Duodenal mucosa (tissue), 2 donors: ENCODE measurements around the gene SLC23A1.
A peak's percentile ranks its signal among the peaks of the same experiment; 100 is the strongest.

Source experiments
- H3K27ac ChIP-seq: one replicate; pipeline ENCODE4 v1.7.0; 2013; ENCODE audit warnings: low read depth, low read length
- H3K27me3 ChIP-seq, 2 donors: one replicate each; pipeline ENCODE4 v1.7.0; 2013; ENCODE audit warnings: low read length in 2 of 2, control low read depth in 1 of 2; ENCODE audit not compliant: insufficient read depth in 2 of 2, control insufficient read depth in 1 of 2
- H3K36me3 ChIP-seq, 2 donors: one replicate each; pipeline ENCODE4 v1.7.0; 2013; ENCODE audit warnings: low read length in 2 of 2, control low read depth in 1 of 2; ENCODE audit not compliant: insufficient read depth in 2 of 2, control insufficient read depth in 1 of 2
- H3K4me1 ChIP-seq, 2 donors: one replicate each; pipeline ENCODE4 v1.7.0; 2013; ENCODE audit warnings: low read length in 2 of 2, control low read depth in 1 of 2; ENCODE audit not compliant: insufficient read depth in 2 of 2, control insufficient read depth in 1 of 2
- H3K4me3 ChIP-seq, 2 donors: one replicate each; pipeline ENCODE4 v1.7.0; 2013; ENCODE audit warnings: low read length in 2 of 2, low read depth in 1 of 2
- H3K9ac ChIP-seq, 2 donors: one replicate each; pipeline ENCODE4 v1.7.0; 2013; ENCODE audit warnings: low read length in 2 of 2, low read depth in 1 of 2
- H3K9me3 ChIP-seq, 2 donors: one replicate each; pipeline ENCODE4 v1.7.0; 2013; ENCODE audit warnings: low read length in 2 of 2, control low read depth in 1 of 2; ENCODE audit not compliant: control insufficient read depth in 1 of 2

Gene SLC23A1

DNA sequence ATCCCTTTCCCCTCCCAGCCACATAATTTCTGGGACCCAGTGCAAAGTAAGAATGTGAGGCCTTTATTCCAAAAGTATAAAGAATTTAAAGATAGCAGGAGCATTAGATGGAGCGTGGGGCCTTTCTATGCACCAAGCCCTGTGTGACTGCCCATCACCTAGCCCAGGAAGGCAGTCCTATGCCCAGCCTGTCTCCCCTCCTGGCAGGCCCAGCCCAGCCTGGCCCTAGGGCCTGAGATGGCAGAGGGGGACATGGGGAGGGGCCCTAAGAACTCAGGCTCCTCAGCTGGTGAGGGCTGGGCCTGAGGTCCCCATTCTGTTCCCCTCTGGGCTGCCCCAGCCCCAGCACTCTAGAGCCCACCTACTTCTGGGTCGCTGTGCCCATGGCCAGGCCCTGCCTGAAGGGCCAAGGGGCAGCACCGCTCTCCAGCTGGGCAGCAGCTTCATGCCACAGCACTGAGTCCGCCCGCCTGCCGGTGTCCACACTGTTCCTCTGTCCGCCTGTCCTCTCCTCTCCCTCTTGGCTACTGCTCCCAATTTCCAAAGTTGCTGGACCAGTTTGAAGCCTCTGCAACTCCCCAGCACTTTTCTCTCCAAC lies 995 bp upstream of the SLC23A1 start:
- Histone ChIP-seq H3K27me3 (no peaks in the 10 kb centered on the region), H3K36me3 (no peaks in the 10 kb centered on the region), H3K27ac (no peak overlapping the region), H3K9ac (peak overlapping the region; percentile 48 to 54), H3K4me1 (peaks cover 57 to 60% of the 10 kb centered on the region in 2 donors), H3K9me3 (no peaks in the 10 kb centered on the region), H3K4me3 (peak overlapping the region; percentile 67 to 70)

DNA sequence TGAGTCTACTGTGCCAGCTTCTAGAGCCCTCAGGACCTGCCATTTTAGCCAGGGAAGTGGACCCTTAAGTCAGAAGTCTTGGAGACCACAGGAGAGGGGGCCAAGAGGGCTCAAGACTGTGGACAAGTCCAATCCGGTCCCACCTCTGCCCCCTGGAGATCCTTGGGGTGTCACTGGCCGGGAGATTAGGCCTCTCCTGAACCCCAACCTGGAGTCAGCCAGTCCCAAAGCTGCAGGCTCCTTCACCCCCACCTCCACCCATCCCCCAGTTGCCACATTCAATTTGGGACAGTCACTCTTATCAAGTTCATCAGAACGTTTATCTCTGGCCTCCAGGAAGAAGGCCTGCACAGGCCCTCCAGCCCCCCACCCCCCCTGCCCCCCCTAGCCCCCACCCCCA lies 290 bp downstream of the SLC23A1 start:
- Histone ChIP-seq H3K9ac (peak overlapping the region in 1 of 2 donors; percentile 10), H3K9me3 (no peaks in the 10 kb centered on the region), H3K27ac (no peak overlapping the region), H3K4me1 (peaks cover 57 to 62% of the 10 kb centered on the region in 2 donors), H3K4me3 (peak overlapping the region in 1 of 2 donors; percentile 36), H3K27me3 (no peaks in the 10 kb centered on the region), H3K36me3 (peaks cover 0 to 3% of the 10 kb centered on the region in 2 donors)

DNA sequence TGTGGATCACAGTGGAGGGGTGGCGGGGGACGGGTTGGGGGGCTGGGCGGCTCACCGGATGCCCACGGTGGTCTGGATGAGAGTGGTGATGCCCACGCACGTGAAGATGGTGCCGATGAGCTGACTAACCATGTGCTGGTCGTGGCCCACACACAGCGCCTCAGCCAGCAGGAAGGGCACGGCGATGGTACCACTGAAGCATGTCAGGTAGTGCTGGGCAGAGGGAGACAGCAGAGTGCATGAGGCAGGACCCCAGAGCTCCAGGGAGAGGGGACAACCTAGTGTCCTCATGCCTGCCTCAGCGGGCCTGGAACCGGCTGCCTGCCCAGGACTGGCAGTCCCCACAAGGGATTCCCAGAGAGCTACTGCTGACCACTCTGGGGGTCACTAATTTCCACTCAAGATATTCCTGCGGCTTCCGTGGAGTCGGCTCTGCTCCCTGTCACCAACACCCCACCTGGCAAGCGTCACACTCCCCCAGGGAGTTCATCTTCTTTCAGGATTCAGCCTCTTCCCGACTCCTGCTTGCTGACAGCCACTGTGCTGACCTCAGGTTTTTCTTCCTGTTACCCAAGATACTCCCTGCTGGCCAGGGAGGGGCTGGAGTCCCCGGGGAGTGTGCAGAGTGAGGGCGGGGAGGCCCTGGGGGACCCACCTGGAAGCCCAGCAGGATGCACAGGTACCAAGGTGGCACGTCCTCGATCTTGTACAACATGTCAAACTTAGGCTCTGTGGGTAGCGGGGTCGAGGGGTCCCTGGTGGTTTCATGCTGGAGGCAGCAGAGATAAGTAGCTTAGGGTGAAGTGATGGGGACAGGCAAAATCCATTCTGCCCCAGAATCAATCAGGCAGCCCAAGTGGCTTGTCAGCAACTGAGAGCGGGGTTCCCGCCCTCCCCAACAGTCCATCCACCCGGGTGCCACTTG lies 998 bp downstream of the SLC23A1 start:
- no peak overlapping the region for H3K27ac ChIP-seq
- H3K9ac ChIP-seq, result peak overlapping the region in 1 of 2 donors; percentile 10
- H3K4me1 ChIP-seq, result peaks cover 51 to 57% of the 10 kb centered on the region in 2 donors
- no peaks in the 10 kb centered on the region for H3K27me3 ChIP-seq
- peaks cover 0 to 7% of the 10 kb centered on the region in 2 donors for H3K36me3 ChIP-seq
- peak overlapping the region; percentile 5 to 36 for H3K4me3 ChIP-seq
- H3K9me3 ChIP-seq, result no peaks in the 10 kb centered on the region

DNA sequence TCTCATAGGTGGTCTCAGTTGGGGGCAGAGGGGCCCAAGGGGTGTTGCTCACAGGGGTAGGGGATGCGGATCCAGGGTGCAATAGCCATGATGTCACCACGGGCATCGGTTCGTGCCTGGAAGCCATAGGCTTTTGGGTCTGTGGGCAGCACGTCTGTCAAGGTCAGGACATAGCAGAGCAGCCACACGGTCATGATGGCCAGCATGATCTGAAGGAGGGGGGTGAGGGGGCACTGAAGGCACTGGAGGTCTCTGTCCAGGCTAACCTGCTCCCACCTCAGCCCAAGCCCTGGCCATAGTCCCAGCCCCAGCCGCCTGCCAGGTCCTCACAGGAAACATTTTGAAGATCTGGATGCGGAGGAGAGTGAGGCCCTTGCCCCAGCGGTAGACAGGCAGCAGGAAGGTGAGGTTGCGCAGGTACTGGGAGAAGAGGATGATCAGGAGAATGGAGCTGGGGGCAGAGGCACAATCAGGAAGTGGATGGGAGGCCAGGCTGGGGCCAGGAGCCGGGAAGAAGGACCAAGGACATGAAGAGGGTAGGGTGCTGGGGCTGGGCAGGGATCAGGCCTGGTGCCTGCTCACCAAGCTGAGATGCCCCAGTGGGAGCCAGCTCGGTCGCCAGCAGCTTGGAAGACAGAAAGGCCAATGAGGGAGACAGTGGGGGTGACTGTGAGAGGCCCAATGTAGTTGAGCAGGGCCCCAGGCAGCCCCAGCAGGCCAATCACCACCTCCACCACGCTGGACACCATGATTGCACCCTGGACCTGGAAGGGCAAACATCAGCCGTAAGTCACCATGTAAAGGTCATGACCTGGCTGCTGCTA lies 3.3 kb downstream of the SLC23A1 start:
- no peak overlapping the region for H3K9ac ChIP-seq
- H3K27ac ChIP-seq, result no peak overlapping the region
- H3K4me1 ChIP-seq, result peaks cover 43 to 46% of the 10 kb centered on the region in 2 donors
- H3K9me3 ChIP-seq, result no peaks in the 10 kb centered on the region
- no peaks in the 10 kb centered on the region for H3K27me3 ChIP-seq
- peaks cover 0 to 11% of the 10 kb centered on the region in 2 donors for H3K36me3 ChIP-seq
- peak overlapping the region in 1 of 2 donors; percentile 21 for H3K4me3 ChIP-seq

DNA sequence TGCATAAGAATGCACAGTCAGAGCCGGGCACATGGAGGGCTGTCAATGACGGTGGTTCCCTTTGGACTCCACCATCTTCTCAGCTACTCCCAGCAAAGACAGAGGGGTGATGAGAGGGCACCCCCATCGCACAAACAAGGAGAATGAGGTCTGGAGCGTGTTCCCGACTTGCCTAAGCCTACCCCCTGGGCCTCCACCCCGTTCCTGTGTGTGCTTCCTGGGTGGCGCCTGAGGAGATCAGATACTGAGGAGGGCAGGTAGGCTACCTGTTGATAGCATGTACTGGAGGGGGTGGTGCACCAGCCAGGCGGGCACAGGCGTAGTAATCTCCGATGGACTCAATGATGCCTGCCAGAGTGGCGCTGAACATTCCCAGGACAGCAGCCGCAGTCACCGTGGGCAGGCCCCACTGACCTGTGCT lies 4.1 kb downstream of the SLC23A1 start:
- Histone ChIP-seq H3K9ac (no peak overlapping the region), H3K27ac (no peak overlapping the region), H3K36me3 (peaks cover 0 to 13% of the 10 kb centered on the region in 2 donors), H3K4me3 (peak overlapping the region in 1 of 2 donors; percentile 21), H3K9me3 (no peaks in the 10 kb centered on the region), H3K27me3 (no peaks in the 10 kb centered on the region), H3K4me1 (peaks cover 36 to 38% of the 10 kb centered on the region in 2 donors)

DNA sequence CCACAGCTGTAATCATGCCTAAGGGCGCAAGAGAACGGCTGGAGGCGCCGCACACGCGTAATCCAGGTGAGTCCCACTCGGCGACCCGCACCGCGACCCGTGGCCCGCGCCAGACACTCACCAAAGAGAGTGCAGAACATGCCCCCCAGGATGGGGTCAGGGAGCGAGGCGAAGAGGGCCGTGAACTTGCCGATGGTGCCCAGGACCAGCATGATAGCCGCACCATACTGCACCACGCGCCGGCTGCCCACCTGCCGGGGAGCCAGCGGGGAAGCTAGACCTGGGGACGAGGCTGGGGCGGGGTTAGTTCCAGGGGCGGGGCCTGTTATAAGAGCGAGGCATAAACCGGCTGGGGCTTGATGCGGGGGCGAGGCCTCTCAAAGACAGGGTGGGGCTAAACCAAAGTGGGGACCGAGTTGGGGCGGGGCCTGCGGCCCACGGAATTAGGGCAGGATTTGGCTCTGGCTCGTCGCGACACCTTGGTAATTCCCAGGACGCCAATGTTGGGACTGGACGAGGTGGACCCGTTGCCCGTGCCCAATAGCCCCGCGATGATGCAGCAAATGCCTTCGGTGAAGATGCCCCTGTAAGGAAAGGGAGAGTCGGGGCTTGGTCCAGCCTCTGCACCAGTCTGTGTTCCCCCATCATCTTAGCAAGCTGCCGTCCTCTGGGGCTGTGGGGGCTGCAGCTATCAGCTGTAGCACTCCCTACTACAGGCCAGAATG lies 4.8 kb downstream of the SLC23A1 start:
- Histone ChIP-seq H3K9me3 (no peaks in the 10 kb centered on the region), H3K9ac (no peak overlapping the region), H3K36me3 (peaks cover 0 to 13% of the 10 kb centered on the region in 2 donors), H3K4me1 (peaks cover 36% of the 10 kb centered on the region in 2 donors), H3K27me3 (no peaks in the 10 kb centered on the region), H3K27ac (no peak overlapping the region), H3K4me3 (no peak overlapping the region)

DNA sequence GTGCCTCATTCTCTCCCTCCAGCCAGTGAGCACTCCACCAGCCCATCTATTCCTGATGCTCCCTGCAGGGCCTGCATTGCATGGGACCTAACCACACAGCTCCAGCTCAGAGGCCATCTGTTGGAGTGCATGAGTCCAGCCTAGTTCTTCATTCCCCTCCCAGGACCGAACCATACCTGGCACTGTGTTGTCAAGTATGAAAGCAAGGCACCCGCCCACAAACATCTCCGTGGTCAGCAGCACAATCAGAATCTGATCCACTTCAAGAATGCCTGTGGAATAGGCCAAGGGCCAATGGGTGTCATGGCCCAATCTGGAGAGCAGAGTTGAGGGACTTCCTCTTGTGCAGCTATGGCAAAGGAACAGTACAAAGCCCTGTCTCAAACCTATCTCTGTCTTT lies 5.9 kb downstream of the SLC23A1 start:
- H3K36me3 ChIP-seq, result peaks cover 0 to 13% of the 10 kb centered on the region in 2 donors
- H3K9me3 ChIP-seq, result no peaks in the 10 kb centered on the region
- no peak overlapping the region for H3K9ac ChIP-seq
- H3K4me3 ChIP-seq, result no peak overlapping the region
- peaks cover 30 to 31% of the 10 kb centered on the region in 2 donors for H3K4me1 ChIP-seq
- no peaks in the 10 kb centered on the region for H3K27me3 ChIP-seq
- H3K27ac ChIP-seq, result no peak overlapping the region

DNA sequence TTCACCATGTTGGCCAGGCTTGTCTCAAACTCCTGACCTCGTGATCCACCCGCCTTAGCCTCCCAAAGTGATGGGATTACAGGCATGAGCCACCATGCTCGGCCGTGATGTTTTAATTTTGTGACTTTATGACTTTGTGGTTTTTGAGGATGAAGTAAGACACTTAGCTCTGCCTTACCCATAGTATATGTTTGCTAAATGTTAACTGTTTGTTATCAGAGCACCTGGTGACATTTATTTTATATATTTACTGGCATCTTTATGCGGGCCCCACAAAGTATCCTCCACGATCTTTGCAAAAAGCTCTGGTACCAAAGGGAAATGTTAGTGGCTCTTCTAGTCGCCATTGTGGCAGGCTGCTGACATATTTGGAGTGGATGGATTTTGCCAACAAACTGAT lies 6.7 kb downstream of the SLC23A1 start:
- H3K36me3 ChIP-seq, result peaks cover 0 to 22% of the 10 kb centered on the region in 2 donors
- H3K4me1 ChIP-seq, result peaks cover 25 to 27% of the 10 kb centered on the region in 2 donors
- H3K27me3 ChIP-seq, result no peaks in the 10 kb centered on the region
- H3K9ac ChIP-seq, result no peak overlapping the region
- no peak overlapping the region for H3K4me3 ChIP-seq
- no peaks in the 10 kb centered on the region for H3K9me3 ChIP-seq
- H3K27ac ChIP-seq, result no peak overlapping the region

DNA sequence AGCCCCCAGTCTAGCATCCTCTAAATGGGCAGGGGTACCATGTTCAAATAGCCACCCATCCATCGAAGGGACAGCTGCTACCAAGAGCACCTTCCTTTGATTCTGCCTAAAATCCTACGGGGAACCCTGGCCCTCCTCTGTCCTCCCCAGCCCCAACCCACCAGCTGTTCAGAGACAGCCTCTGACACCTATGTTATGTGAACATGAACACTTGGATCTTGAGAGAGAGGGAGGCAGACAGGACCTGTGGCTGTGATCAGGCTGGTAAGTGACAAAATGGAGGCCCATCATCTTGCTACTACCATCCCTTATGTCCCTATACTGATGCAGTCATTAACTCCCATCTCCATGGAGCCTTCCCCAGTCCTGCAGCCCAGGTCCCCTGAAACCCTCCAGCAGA lies 8.2 kb downstream of the SLC23A1 start:
- Histone ChIP-seq H3K36me3 (peaks cover 0 to 27% of the 10 kb centered on the region in 2 donors), H3K4me1 (peaks cover 23 to 27% of the 10 kb centered on the region in 2 donors), H3K27me3 (no peaks in the 10 kb centered on the region), H3K27ac (no peak overlapping the region), H3K9me3 (no peaks in the 10 kb centered on the region), H3K4me3 (no peak overlapping the region), H3K9ac (no peak overlapping the region)
